Measurements from ENCODE around the gene RORB. TPM values are rescaled to one million over a fixed set of nuclear protein-coding genes. Genes with fewer than 3 reads are reported as not detected.

Gene RORB
- total RNA-seq, 2 donors from 2014 or later = 0.78 to 1.3 TPM

DNA sequence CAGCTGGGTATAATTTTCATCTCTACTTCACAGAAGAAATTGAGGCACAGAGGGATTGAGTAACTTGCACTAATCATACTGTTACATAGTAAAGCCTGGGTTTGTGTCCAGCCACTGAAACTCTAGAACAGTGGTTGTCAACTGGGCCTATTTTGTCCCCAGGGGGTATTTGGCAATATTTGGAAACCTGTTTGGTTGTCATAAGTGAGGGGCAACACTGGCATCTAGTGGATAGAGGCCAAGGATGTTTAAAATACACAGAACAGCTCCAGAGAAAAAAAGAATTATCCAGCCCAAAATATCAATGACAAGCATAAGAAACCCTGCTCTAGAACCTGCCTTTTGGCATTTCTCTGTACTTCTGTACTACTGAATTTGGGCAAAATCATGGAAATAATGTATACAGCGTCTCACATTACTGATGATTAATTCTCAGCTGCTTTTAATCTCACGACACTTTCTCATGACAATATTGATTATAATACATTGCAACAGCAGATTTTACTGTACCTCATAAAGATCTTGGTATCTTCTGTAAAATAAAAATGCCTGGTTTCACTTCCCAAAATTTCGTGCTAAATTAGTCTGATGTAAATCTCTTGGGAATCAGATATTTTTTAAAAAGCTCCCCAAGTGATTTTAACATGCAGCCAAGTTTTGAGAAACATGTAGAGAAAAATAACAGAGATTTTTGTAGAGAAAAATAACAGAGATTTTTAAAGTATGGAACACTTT is 112.7 kb downstream of the RORB start:
- no peaks in the 10 kb centered on the region for H3K4me1 ChIP-seq
- ATAC-seq = no peak
- 15 to 36% methylated on average over 3 of the region's 3 CpGs for WGBS, 2 donors
- intact Hi-C loops (cut with DNase I) = no loop called here
- TF ChIP-seq POLR2A (IDR thresholded peaks at IDR 0.05) = no peak
- TF ChIP-seq, protein P1, sequence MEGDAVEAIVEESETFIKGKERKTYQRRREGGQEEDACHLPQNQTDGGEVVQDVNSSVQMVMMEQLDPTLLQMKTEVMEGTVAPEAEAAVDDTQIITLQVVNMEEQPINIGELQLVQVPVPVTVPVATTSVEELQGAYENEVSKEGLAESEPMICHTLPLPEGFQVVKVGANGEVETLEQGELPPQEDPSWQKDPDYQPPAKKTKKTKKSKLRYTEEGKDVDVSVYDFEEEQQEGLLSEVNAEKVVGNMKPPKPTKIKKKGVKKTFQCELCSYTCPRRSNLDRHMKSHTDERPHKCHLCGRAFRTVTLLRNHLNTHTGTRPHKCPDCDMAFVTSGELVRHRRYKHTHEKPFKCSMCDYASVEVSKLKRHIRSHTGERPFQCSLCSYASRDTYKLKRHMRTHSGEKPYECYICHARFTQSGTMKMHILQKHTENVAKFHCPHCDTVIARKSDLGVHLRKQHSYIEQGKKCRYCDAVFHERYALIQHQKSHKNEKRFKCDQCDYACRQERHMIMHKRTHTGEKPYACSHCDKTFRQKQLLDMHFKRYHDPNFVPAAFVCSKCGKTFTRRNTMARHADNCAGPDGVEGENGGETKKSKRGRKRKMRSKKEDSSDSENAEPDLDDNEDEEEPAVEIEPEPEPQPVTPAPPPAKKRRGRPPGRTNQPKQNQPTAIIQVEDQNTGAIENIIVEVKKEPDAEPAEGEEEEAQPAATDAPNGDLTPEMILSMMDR (IDR thresholded peaks at IDR 0.05) = no peak
- H3K36me3 ChIP-seq (replicated peaks in 1 of 2; ENCODE audit: insufficient read depth in 1 of 2, low read depth in 2 of 2) = no peaks in the 10 kb centered on the region
- no peaks in the 10 kb centered on the region for H3K9me3 ChIP-seq
- no peak overlapping the region for H3K4me3 ChIP-seq
- no peak for DNase-seq
- H3K27me3 ChIP-seq = no peaks in the 10 kb centered on the region
- no peak overlapping the region for H3K27ac ChIP-seq

DNA sequence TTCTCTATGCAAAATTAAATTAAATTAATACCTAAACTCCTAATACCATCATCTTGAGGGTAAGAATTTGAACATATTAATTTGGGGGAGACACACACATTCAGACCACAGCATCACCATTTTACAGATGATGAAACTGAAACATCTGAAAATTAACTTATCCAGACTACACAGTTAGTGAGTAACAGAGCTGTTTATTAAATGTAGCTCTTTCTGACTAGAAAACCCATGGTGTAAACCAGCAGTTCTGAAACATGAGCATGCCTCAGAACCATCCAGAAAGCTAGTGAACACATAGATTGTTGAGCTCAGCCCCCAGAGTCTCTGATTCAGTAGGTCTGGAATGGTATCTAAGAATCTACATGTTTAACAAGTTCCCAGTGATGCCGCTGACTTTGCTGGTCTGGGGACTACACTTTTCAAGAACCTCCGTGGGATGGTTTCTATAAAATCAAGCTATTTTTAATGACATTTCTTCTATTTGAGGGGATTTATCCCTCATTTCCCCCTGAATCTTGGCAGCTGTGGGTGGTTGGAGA is 113.5 kb downstream of the RORB start:
- ATAC-seq = no peak
- no peaks in the 10 kb centered on the region for H3K9me3 ChIP-seq
- no peaks in the 10 kb centered on the region for H3K27me3 ChIP-seq
- no peak for DNase-seq
- H3K4me3 ChIP-seq = no peak overlapping the region
- 39 to 52% methylated on average over 2 of the region's 2 CpGs for WGBS, 2 donors
- no peaks in the 10 kb centered on the region for H3K36me3 ChIP-seq (replicated peaks in 1 of 2; ENCODE audit: insufficient read depth in 1 of 2, low read depth in 2 of 2)
- H3K4me1 ChIP-seq = no peaks in the 10 kb centered on the region
- TF ChIP-seq, protein P1 (IDR thresholded peaks at IDR 0.05) = no peak
- TF ChIP-seq POLR2A (IDR thresholded peaks at IDR 0.05) = no peak
- no peak overlapping the region for H3K27ac ChIP-seq
- intact Hi-C loops (cut with DNase I) = no loop called here

DNA sequence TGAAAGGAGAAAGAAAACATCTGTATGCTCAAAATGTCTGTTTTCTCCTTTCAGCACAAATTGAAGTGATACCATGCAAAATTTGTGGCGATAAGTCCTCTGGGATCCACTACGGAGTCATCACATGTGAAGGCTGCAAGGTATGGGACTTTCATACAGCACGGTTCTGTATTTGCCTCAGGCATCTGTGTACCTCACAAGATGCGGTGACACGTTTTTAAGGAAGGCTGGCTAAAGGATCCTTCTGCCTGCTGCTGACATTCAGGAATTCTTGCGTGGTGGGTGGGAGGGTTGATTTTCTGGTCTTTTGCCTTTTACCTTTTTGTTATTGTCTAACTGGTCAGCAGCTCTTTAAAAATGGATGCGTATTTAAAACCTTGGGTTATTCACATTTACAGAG is 133.1 kb downstream of the RORB start:
- Histone ChIP-seq H3K36me3 (replicated peaks in 1 of 2; ENCODE audit: insufficient read depth in 1 of 2, low read depth in 2 of 2) (no peaks in the 10 kb centered on the region), H3K9me3 (no peaks in the 10 kb centered on the region), H3K4me3 (no peak overlapping the region), H3K27me3 (no peaks in the 10 kb centered on the region), H3K4me1 (no peaks in the 10 kb centered on the region), H3K27ac (no peak overlapping the region)
- 47 to 48% methylated on average over 7 of the region's 7 CpGs for WGBS, 2 donors
- DNase-seq = no peak
- no peak for TF ChIP-seq POLR2A (IDR thresholded peaks at IDR 0.05)
- TF ChIP-seq, protein P1 (IDR thresholded peaks at IDR 0.05) = no peak
- no peak for ATAC-seq
- intact Hi-C loops (cut with DNase I) = no loop called here

DNA sequence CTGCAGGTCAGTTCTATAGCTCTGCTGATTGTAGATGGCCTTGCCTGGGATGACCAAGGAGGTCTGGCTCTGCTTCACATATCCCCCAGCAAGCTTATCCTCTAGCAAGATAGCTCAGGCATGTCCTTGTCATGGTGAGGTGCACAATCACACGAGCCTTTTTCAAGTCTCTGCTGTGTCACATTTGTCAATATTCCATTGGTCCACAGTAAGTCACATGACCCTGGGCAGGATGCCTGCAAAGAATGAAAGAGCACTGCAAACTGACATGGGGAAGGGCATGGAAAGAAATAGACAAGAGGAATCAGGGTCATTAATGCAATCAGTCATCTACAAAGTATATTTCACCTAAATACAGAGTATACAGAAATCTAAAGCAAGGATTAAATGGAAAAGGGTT is 142.0 kb downstream of the RORB start:
- Histone ChIP-seq H3K9me3 (no peaks in the 10 kb centered on the region), H3K4me3 (no peak overlapping the region), H3K27ac (no peak overlapping the region), H3K4me1 (no peaks in the 10 kb centered on the region), H3K36me3 (replicated peaks in 1 of 2; ENCODE audit: insufficient read depth in 1 of 2, low read depth in 2 of 2) (no peaks in the 10 kb centered on the region), H3K27me3 (no peaks in the 10 kb centered on the region)
- no peak for ATAC-seq
- no peak for DNase-seq
- 35 to 50% methylated on average over 1 of the region's 1 CpG for WGBS, 2 donors
- intact Hi-C loops (cut with DNase I) = no loop called here
- TF ChIP-seq, protein P1 (IDR thresholded peaks at IDR 0.05) = no peak
- no peak for TF ChIP-seq POLR2A (IDR thresholded peaks at IDR 0.05)

DNA sequence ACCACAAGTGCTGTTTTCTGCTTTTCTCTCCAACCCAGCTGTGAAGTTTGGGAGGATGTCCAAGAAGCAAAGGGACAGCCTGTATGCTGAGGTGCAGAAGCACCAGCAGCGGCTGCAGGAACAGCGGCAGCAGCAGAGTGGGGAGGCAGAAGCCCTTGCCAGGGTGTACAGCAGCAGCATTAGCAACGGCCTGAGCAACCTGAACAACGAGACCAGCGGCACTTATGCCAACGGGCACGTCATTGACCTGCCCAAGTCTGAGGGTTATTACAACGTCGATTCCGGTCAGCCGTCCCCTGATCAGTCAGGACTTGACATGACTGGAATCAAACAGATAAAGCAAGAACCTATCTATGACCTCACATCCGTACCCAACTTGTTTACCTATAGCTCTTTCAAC is 145.2 kb downstream of the RORB start:
- TF ChIP-seq, protein P1 (IDR thresholded peaks at IDR 0.05) = no peak
- TF ChIP-seq POLR2A (IDR thresholded peaks at IDR 0.05) = no peak
- ATAC-seq = no peak
- Histone ChIP-seq H3K27me3 (no peaks in the 10 kb centered on the region), H3K36me3 (replicated peaks in 1 of 2; ENCODE audit: insufficient read depth in 1 of 2, low read depth in 2 of 2) (no peaks in the 10 kb centered on the region), H3K4me1 (no peaks in the 10 kb centered on the region), H3K9me3 (no peaks in the 10 kb centered on the region), H3K27ac (no peak overlapping the region), H3K4me3 (no peak overlapping the region)
- intact Hi-C loops (cut with DNase I) = no loop called here
- DNase-seq = no peak
- WGBS, 2 donors = 62 to 68% methylated on average over 12 of the region's 12 CpGs

All from body of pancreas (tissue), 4 donors.